GM13976 (cell line): Measurements from ENCODE around the gene ASXL3.

Source experiments
- DNase-seq: peaks from one replicate; pipeline ENCODE4 v3.0.0; 2012; ENCODE audit warnings: low spot score
- in situ Hi-C: fragments of 300-500 bp; cut with MboI; formaldehyde crosslinking; loops from one replicate; pipeline ENCODE4 v1.12.0; 2022; ENCODE audit warnings: low sequenced_read_pairs, mixed read lengths, inconsistent platforms; ENCODE audit not compliant: unreplicated experiment
- TF ChIP-seq, protein P1 (sequence below): IDR thresholded peaks from 2 replicates; pipeline ENCODE4 v1.5.1; 2012; ENCODE audit warnings: borderline replicate concordance, mild to moderate bottlenecking; ENCODE audit not compliant: insufficient read depth; ENCODE audit errors: extremely low read depth, missing control alignments, control extremely low read depth

The ASXL3 gene

DNA sequence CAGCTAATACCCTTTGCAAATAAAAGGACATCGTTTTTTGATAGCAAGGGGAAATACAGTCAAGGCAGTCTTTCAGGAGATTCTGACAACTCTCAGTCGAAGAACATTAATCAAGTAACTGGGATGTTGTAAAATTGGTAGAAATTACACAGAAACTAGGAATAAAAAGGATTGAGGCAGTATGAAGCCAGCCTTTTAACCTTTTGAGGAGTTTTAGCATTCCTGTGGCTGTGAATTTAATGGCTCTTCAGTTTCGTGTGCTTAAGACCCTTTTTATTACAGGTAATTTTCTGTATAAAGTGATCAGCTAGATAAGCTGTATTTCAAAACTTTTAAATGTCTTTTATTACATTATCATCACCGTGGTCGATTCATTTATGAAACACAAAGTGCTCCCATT lies 91.6 kb downstream of the ASXL3 start:
- in situ Hi-C loops: no loop called here
- TF ChIP-seq, protein P1, sequence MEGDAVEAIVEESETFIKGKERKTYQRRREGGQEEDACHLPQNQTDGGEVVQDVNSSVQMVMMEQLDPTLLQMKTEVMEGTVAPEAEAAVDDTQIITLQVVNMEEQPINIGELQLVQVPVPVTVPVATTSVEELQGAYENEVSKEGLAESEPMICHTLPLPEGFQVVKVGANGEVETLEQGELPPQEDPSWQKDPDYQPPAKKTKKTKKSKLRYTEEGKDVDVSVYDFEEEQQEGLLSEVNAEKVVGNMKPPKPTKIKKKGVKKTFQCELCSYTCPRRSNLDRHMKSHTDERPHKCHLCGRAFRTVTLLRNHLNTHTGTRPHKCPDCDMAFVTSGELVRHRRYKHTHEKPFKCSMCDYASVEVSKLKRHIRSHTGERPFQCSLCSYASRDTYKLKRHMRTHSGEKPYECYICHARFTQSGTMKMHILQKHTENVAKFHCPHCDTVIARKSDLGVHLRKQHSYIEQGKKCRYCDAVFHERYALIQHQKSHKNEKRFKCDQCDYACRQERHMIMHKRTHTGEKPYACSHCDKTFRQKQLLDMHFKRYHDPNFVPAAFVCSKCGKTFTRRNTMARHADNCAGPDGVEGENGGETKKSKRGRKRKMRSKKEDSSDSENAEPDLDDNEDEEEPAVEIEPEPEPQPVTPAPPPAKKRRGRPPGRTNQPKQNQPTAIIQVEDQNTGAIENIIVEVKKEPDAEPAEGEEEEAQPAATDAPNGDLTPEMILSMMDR: no peak

DNA sequence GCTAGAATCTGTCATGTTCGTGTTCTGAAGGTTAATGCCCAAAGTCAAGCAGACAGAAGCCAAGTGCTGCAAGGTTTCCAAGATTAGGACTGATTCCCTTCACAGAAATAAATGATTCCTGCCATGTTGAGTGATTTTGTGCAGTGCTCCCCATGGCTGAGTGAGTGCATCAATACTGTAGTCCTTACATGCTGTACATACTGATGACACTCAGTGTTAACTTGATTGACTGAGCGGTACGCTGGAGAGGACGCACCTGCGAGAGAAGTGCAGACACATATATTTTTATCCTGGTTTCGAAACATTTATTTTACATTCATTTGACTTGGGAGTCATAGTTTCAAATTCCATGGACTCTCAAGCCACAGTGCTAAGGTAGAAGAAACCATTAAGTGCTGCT lies 92.0 kb downstream of the ASXL3 start:
- in situ Hi-C loops: no loop called here
- DNase-seq: no peak
- TF ChIP-seq, protein P1: no peak

More for the DNA sequence above, 91.6 kb downstream of the ASXL3 start:
- no peak for DNase-seq

DNA sequence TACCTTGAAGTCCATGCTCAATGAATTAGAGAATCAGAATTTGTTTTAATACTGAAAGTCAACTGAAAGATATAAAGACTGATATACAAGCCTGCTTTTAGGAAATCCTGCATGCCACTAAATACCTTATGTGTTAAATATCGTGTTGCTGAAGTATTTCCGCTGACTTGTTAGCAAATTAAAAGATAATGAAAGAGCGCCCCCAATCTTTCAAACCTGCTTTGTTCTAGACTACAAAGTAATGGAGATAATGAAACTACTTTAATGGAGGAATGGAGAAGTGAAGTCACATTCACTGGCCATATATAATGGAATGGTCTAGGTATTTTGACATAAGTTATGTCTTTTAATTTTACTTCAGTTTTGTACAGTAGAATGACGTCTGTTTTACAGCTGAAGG lies 95.7 kb downstream of the ASXL3 start:
- in situ Hi-C loops: no loop called here
- TF ChIP-seq, protein P1: no peak
- no peak for DNase-seq

DNA sequence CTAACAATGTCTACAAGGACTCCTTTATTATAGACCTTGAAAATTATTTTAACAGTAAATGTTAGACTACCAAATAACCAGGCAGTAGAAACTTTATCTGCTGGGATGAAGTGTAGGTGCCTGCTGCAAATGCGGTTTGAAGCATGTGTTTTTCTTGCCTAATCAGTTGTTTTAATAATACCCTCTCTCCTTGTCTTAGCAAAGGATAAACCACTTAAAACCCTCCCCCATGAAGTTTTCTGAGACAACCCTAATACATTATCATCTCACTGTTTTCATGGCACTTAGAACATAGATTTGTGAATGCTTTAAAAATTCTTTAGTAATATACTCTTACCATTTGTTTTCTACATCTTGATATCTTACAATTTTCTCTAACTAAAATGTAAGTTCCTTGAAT lies 98.6 kb downstream of the ASXL3 start:
- TF ChIP-seq, protein P1: no peak
- in situ Hi-C loops: no loop called here
- no peak for DNase-seq

DNA sequence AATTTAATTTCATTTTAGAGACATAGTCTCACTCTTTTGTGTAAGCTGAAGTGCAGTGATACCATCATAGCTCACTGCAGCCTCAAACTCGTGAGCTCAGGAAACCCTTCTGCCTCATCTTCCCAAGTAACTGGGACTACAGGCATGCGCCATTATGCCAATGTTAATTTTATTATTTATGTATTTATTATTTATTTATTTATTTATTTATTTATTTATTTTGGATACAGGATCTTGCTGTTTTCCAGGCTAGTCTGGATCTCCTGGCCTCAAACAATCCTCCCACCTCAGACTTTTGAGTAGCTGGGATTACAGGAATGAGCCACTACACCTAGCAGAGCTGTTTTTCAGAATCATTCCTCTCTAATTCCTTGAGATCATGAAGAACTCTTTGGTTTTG lies 99.9 kb downstream of the ASXL3 start:
- TF ChIP-seq, protein P1: no peak
- DNase-seq: no peak
- in situ Hi-C loops: no loop called here

DNA sequence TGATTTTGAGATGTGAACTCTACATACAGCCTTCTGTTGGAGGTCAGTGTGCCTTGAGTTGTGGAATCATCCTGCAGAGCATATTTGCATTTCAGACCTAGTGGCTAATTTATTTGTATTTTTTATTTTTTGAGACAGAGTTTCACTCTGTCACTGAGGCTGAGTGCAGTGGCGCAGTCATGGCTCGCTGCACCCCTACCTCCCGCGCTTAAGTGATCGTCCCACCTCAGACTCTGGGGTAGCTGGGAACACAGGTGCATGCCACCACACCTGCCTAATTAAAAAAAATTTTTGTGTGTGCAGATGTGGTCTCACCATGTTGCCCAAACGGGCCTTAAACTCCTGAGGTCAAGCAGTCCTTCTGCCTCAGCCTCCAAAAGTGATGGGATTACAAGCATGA lies 104.4 kb downstream of the ASXL3 start:
- TF ChIP-seq, protein P1: no peak
- in situ Hi-C loops: no loop called here
- DNase-seq: no peak

DNA sequence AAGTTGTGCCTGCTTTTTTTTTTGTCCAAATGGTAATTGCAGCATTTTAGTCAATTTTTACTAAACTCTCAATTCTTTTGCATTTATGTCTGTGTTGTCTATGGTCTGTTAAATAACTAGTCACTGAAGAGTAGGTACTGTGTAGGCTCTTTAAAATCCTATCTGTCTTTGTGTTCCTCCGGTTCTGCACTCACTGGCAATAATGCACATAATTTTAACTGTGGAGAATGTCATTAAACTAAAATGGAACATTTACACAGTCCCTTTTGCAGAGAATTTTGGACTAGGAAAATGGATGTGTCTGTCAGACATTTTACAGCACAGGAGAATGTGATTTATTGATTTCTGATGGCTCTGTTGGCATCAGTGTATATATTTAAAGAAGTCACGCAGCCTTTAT lies 116.6 kb downstream of the ASXL3 start:
- TF ChIP-seq, protein P1: no peak
- in situ Hi-C loops: no loop called here
- no peak for DNase-seq
